ENCODE data around the gene ZNF658. TPM values are rescaled to one million over a fixed set of nuclear protein-coding genes. Genes with fewer than 3 reads are reported as not detected.
"Not testable (repeated sequence)": the region's sequence is repeated elsewhere in the genome, so short reads cannot be mapped to it uniquely, and the experiment has no call there.

ZNF658 gene
- total RNA-seq, 2 donors from 2014 or later = 2.2 to 4.0 TPM

GRCh38 chr9:66939878-66940830 is 39.6 kb downstream of the ZNF658 start:
- H3K27me3 ChIP-seq (replicated peaks; ENCODE audit: insufficient read depth); H3K27ac ChIP-seq; DNase-seq (ENCODE audit: low spot score); H3K4me1 ChIP-seq (ENCODE audit: control insufficient read depth in 1 of 2, low read depth in 2 of 2); H3K4me3 ChIP-seq; H3K9me3 ChIP-seq; H3K36me3 ChIP-seq; ATAC-seq (ENCODE audit: insufficient number of reproducible peaks, low FRiP score, low read depth): not testable (repeated sequence)

GRCh38 chr9:66942400-66943155 is 42.1 kb downstream of the ZNF658 start:
- H3K4me3 ChIP-seq; H3K36me3 ChIP-seq; H3K27me3 ChIP-seq (replicated peaks; ENCODE audit: insufficient read depth); H3K9me3 ChIP-seq; DNase-seq (ENCODE audit: low spot score); H3K4me1 ChIP-seq (ENCODE audit: control insufficient read depth in 1 of 2, low read depth in 2 of 2); H3K27ac ChIP-seq; ATAC-seq (ENCODE audit: insufficient number of reproducible peaks, low FRiP score, low read depth): not testable (repeated sequence)

- H3K4me3 ChIP-seq; H3K4me1 ChIP-seq (ENCODE audit: control insufficient read depth in 1 of 2, low read depth in 2 of 2); H3K27me3 ChIP-seq (replicated peaks; ENCODE audit: insufficient read depth); DNase-seq (ENCODE audit: low spot score); H3K36me3 ChIP-seq; H3K9me3 ChIP-seq; H3K27ac ChIP-seq; ATAC-seq (ENCODE audit: insufficient number of reproducible peaks, low FRiP score, low read depth): not testable (repeated sequence)
Observed at GRCh38 chr9:66952576-66952975, 52.1 kb downstream of the ZNF658 start.

Other genes starting within 250 kb of the ZNF658 start
- not detected for gene SPATA31A3, start 91.8 kb downstream of the ZNF658 start, total RNA-seq